HL-60 (cell line): ENCODE data around the gene SP8.

ENCODE experiments used
- DNase-seq, 2 experiments: peaks; one replicate each; pipeline ENCODE4 v3.0.0-alpha.2; 2010 to 2020; ENCODE audit warnings: low read depth in 1 of 2, low spot score in 1 of 2
- H3K27ac ChIP-seq: fragments of 250-450 bp; sonication (Bioruptor Pico); replicated peaks from 2 replicates; pipeline ENCODE4 v1.5.1; 2020; ENCODE audit warnings: mild to moderate bottlenecking, moderate library complexity
- H3K27me3 ChIP-seq: fragments of 250-450 bp; sonication (Bioruptor Pico); 2 replicates; pipeline ENCODE4 v1.5.1; 2021; ENCODE audit warnings: mild to moderate bottlenecking, moderate library complexity; ENCODE audit not compliant: insufficient read depth, poor library complexity, severe bottlenecking
- H3K4me3 ChIP-seq: replicated peaks from 2 replicates; pipeline ENCODE4 v1.5.1; 2011; ENCODE audit warnings: mild to moderate bottlenecking, control low read depth, low read length; ENCODE audit not compliant: insufficient read depth
- GABPA ChIP-seq: IDR thresholded peaks from 2 replicates; pipeline ENCODE4 v1.6.1; 2012; ENCODE audit warnings: low read depth
- POLR2AphosphoS5 ChIP-seq: IDR thresholded peaks from 2 replicates; pipeline ENCODE4 v1.6.1; 2012; ENCODE audit warnings: low read depth
- SPI1 ChIP-seq: IDR thresholded peaks from 2 replicates; pipeline ENCODE4 v1.6.1; 2012; ENCODE audit warnings: low read depth, mild to moderate bottlenecking, borderline replicate concordance
- TF ChIP-seq, protein P1 (sequence below): IDR thresholded peaks from one replicate; pipeline ENCODE4 v1.5.1; 2011; ENCODE audit warnings: low read length, control low read depth, inconsistent platforms; ENCODE audit not compliant: insufficient read depth
- TF ChIP-seq, protein P2 (sequence below): IDR thresholded peaks from 2 replicates; pipeline ENCODE4 v1.6.1; 2012; ENCODE audit warnings: low read depth; ENCODE audit not compliant: insufficient replicate concordance

SP8 gene

DNA sequence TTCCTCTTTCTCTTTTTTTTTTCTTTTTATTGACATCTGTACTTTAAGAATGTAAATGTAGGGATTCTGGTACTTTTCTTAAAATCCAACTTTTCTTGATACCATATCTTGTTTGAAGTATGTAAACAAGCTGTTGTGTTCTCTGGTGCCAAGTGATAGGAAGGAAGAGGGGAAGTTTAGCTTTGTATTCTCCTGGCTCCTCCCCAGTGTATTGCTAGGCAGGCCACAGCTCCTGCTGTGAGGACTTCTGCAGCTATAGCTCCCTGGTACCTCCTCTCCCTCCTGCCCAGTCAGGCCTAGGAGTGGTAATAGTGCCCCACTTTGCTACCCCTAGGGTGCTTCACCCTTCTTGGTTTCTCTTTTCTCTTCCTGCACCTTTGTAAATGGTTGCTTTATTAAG, 45.3 kb upstream of the SP8 start:
- no peak overlapping the region for H3K4me3 ChIP-seq
- H3K27ac ChIP-seq = no peak overlapping the region
- TF ChIP-seq, protein P1, sequence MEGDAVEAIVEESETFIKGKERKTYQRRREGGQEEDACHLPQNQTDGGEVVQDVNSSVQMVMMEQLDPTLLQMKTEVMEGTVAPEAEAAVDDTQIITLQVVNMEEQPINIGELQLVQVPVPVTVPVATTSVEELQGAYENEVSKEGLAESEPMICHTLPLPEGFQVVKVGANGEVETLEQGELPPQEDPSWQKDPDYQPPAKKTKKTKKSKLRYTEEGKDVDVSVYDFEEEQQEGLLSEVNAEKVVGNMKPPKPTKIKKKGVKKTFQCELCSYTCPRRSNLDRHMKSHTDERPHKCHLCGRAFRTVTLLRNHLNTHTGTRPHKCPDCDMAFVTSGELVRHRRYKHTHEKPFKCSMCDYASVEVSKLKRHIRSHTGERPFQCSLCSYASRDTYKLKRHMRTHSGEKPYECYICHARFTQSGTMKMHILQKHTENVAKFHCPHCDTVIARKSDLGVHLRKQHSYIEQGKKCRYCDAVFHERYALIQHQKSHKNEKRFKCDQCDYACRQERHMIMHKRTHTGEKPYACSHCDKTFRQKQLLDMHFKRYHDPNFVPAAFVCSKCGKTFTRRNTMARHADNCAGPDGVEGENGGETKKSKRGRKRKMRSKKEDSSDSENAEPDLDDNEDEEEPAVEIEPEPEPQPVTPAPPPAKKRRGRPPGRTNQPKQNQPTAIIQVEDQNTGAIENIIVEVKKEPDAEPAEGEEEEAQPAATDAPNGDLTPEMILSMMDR = no peak
- TF ChIP-seq SPI1 = no peak
- TF ChIP-seq GABPA = no peak
- no peak for TF ChIP-seq POLR2AphosphoS5
- TF ChIP-seq, protein P2, sequence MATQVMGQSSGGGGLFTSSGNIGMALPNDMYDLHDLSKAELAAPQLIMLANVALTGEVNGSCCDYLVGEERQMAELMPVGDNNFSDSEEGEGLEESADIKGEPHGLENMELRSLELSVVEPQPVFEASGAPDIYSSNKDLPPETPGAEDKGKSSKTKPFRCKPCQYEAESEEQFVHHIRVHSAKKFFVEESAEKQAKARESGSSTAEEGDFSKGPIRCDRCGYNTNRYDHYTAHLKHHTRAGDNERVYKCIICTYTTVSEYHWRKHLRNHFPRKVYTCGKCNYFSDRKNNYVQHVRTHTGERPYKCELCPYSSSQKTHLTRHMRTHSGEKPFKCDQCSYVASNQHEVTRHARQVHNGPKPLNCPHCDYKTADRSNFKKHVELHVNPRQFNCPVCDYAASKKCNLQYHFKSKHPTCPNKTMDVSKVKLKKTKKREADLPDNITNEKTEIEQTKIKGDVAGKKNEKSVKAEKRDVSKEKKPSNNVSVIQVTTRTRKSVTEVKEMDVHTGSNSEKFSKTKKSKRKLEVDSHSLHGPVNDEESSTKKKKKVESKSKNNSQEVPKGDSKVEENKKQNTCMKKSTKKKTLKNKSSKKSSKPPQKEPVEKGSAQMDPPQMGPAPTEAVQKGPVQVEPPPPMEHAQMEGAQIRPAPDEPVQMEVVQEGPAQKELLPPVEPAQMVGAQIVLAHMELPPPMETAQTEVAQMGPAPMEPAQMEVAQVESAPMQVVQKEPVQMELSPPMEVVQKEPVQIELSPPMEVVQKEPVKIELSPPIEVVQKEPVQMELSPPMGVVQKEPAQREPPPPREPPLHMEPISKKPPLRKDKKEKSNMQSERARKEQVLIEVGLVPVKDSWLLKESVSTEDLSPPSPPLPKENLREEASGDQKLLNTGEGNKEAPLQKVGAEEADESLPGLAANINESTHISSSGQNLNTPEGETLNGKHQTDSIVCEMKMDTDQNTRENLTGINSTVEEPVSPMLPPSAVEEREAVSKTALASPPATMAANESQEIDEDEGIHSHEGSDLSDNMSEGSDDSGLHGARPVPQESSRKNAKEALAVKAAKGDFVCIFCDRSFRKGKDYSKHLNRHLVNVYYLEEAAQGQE = no peak
- H3K27me3 ChIP-seq = no peaks in the 10 kb centered on the region
- no peak for DNase-seq

DNA sequence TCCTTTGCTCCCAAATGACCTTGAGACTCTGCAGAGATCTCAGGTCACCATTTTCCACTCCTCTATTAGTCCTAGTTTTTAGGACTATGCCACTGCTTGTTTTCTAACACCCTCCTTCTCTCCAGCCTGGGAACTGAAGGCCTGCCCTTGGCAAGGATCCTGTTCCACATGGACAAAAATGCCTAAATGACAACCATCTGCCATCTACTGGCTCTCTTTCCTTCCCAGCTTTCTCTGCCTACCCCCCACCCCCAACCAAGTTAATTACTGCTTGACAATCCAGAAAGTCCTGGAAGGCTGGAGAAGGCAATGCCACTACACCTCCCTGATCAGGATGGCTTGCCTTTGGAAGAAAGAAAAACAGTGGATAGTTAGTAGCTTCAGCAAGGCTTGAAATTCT, 44.8 kb upstream of the SP8 start:
- TF ChIP-seq, protein P1 = no peak
- TF ChIP-seq, protein P2 = no peak
- TF ChIP-seq SPI1 (no peak), POLR2AphosphoS5 (no peak), GABPA (no peak)
- no peak overlapping the region for H3K4me3 ChIP-seq

DNA sequence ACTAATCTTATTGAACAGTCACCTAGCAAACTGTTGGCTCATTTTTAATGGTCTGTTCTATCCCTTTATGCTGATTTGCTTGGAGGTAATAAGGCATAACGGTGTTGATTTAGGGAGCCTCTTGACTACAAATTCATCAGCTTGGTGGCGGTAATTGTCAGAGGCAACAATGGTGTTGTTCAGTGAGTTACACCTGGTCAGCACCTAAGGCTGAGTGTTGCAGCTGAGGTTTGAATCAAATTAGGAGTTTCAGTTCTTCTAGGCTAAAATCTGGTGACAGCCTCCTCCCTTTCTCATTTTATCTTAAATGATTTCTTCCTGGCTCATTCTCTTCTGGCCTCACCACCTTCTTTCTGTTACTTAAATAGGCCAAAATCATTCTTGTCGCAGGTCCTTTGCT, 42.3 kb upstream of the SP8 start:
- H3K27me3 ChIP-seq = no peaks in the 10 kb centered on the region
- TF ChIP-seq SPI1 (no peak), POLR2AphosphoS5 (no peak), GABPA (no peak)
- TF ChIP-seq, protein P2 = no peak
- TF ChIP-seq, protein P1 = no peak
- DNase-seq = no peak
- H3K27ac ChIP-seq = no peak overlapping the region
- no peak overlapping the region for H3K4me3 ChIP-seq

More for the DNA sequence above, 44.8 kb upstream of the SP8 start:
- Histone ChIP-seq H3K27me3 (no peaks in the 10 kb centered on the region), H3K27ac (no peak overlapping the region)
- DNase-seq = no peak
